Right hindlimb (tissue), 1 donor: Measurements from ENCODE around the gene TUBB1.
"Not testable (repeated sequence)": the region's sequence is repeated elsewhere in the genome, so short reads cannot be mapped to it uniquely, and the experiment has no call there.

ENCODE experiments used
- DNase-seq: peaks from one replicate; pipeline ENCODE4 v3.0.0-alpha.2; 2018

TUBB1 gene

DNA sequence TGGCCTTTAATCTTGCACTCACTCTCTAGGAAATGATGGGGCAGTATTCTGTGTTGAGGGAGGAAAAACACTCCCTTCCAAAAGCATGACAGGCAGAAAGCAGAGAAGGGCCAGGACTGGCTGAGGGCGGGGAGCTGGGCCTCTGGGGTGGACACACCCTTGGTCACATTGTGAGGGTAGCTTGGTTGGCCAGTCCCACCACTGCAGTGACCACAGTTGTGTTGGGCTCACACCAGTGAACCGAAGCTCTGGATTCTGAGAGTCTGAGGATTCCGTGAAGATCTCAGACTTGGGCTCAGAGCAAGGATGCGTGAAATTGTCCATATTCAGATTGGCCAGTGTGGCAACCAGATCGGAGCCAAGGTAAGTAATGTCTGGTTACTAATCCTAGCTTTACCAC, at the start of gene TUBB1:
TUBB1 (plus strand) TSS at position 213 of the 400 bp plus-strand sequence; CDS start at position 307, 94 bp downstream.
- DNase-seq: no peak

GRCh38 chr20:58969439-58969838, 49.8 kb upstream of the TUBB1 start:
- no peak for DNase-seq

DNA sequence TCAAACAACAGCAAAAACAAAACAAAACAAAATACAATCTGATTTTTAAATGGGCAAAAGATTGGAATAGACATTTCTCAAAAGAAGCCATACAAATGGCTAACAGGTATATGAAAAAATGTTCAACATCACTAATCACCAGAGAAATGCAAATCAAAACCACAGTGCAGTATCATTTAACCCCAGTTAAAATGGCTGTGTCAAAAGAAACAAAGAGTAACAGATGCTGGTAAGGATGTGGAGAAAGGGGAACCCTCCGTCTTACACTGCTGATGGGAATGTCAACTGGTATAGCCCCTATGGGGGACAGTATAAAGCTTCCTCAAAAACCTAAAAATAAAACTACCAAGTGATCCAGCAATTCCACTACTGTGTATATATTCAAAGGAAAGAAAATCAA, 49.1 kb upstream of the TUBB1 start:
- DNase-seq: no peak

GRCh38 chr20:58971429-58971828, 47.8 kb upstream of the TUBB1 start:
- no peak for DNase-seq

DNA sequence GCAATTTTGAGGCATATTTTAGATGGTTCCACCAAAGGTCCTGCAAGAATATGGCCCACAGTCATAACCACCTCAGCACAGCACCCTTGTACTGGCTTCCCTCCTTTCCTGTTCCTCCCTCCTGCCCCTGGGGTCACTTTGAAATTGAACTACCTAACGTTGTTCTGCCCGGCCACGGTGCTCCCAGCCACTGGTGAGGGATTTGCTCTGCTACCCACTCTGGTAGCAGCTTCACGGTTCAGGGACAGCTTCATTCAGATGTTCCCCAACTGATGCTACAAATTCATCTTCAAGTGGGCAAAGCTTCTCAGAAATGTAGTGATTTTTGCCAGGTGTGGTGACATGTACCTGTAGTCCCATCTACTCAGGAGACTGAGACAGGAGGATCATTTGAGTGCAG, 46.0 kb upstream of the TUBB1 start:
- no peak for DNase-seq

DNA sequence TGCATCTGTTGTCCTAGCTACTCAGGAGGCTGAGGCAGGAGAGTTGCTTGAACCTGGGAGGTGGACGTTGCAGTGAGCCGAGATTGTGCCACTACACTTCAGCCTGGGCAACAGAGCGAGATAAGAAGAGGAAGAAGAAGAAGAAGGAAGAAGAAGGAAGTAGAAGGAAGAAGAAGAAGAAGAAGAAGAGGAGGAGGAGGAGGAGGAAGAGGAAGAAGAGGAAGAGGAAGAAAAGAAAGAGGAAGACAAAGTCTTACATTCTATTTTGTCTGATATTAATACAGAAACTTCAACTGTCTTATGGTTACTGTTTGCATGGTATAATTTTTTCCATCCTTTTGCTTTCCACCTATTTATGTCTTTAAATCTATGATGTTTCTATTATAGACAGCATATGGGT, 45.4 kb upstream of the TUBB1 start:
- DNase-seq: no peak

GRCh38 chr20:58975353-58975752, 43.9 kb upstream of the TUBB1 start:
- DNase-seq: no peak

DNA sequence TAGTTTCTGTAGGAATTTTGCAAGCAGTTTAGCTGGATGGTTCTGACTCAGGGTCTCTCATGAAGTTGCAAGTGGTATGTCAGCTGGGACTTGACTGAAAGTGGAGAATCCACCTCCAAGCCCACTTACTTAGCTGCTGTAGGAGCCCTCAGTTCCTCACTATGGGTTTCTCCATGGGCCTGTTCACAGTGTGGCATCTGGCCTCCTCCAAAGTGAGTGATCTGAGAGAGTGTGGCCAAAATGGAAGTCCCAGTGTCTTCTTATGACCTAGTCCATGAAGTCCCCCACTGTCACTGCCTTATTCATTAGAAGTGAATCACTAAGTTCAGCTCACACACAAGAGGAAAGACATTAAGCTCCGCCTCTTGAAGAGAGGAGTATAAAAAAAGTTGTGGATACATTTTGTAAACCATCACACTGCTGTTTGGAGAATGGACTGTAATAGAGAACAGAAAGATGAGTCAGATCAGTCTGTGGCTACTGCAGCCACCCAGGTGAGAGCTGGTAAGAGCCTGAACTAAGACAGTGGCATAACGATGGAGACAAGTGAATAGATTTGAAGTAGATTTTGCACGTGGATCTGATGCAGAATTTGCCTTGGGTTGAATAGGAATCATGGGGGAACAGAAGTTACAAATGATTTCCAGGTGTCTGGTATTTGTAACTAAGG, 43.0 kb upstream of the TUBB1 start:
- DNase-seq: no peak

- DNase-seq: no peak
Measured at GRCh38 chr20:58978351-58979190, 40.7 kb upstream of the TUBB1 start.

- peak; percentile 93 for DNase-seq
Measured at GRCh38 chr20:58980711-58981627, 38.3 kb upstream of the TUBB1 start, which contains the start of gene NELFCD. Gene NELFCD, plus strand, starts transcription at chr20:58981256. Its CDS starts 54 bp downstream, at chr20:58981310.

DNA sequence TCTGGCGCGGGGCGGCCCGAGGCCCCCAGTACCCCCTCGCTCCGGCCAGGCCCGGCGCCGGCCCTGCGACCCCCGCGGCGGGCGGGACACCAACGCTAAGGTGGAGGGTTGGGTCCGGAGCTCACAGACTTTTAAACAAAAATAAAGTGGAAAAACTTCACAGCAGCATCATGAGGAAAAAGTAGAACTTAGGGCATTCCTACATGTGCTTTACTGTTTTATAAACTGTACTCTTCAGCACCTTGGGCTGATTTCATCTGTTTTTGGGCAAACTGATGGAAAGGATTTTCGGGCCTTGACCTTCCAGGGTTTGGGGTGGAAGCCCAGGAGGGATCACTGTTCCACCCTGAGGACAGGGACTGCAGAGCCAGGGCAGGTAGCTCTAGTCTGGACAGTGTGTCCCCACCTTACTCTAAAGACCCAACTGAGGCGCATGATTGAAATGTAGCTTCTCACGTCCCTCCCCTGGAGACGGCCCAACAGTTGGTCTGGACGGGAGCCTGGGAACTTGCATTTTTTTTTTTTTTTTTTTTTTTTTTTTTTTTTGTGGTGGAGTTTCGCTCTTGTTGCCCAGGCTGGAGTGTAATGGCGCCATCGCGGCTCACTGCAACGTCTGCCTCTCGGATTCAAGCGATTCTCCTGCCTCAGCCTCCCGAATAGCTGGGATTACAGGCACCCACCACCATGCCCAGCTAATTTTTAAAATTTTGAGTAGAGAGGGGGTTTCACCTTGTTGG, 37.4 kb upstream of the TUBB1 start:
- DNase-seq: no peak

- no peak for DNase-seq
Measured at GRCh38 chr20:58982406-58983114, 36.7 kb upstream of the TUBB1 start.

DNA sequence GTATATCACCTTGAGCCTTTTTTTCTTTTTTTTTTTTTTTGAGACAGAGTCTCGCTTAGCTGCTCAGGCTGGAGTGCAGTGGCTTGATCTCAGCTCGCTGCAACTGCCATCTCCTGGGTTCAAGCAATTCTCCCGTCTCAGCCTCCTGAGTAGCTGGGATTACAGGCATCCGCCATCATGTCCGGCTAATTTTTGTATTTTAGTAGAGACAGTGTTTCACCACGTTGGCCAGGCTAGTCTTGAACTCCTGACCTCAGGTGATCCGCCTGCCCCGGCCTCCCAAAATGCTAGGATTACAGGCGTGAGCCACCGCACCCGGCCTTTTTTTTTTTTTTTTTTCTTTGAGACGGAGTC, 36.1 kb upstream of the TUBB1 start:
- DNase-seq: not testable (repeated sequence)

- no peak for DNase-seq
Measured at GRCh38 chr20:58984691-58985090, 34.5 kb upstream of the TUBB1 start.

- DNase-seq: no peak
Measured at GRCh38 chr20:58985656-58986055, 33.6 kb upstream of the TUBB1 start.

- DNase-seq: no peak
Measured at GRCh38 chr20:58986286-58986967, 32.8 kb upstream of the TUBB1 start.

DNA sequence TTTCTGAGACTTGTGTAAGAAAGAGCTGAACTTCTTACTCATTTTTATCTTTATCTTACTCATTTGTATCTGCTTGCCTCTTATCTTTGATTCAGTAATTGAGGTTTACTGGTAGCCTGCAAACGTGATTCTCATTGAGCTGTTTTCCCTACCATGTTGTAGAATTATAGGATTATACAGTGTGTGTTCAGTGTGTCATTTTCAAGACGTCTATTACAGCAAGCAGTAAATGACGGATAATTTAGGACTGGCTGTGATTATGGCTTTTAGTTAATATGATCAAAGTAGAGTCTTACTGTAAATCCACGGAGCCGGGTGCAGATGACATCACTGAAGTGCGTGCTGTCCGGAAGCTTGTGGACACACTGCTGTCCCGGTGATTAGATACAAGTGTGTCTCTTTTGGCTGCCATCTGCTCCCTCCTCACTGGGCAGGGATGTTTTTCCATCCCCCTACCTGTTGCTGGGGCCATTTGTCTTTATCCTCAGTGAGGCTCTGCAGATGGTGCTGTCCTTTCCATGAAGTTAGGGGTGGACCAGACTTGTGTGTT, 32.2 kb upstream of the TUBB1 start:
- DNase-seq: no peak

- DNase-seq: no peak
Measured at GRCh38 chr20:58987790-58988564, 31.3 kb upstream of the TUBB1 start.

DNA sequence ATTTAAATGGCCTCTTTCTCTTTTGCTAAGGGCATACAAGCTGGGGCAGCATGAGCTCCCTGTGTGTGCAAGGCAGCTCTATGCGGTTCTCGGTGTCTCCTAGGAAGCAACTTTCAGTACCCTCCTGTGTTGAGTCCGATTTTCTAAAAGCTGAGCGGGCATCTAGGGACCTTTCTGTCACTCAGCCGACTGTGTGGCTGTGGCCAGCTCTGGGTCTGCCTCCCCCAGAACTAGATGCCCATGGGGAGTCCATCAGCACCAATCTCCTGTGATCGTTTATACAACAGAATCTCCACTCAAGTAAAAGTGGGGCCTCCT, 30.7 kb upstream of the TUBB1 start:
- DNase-seq: no peak

DNA sequence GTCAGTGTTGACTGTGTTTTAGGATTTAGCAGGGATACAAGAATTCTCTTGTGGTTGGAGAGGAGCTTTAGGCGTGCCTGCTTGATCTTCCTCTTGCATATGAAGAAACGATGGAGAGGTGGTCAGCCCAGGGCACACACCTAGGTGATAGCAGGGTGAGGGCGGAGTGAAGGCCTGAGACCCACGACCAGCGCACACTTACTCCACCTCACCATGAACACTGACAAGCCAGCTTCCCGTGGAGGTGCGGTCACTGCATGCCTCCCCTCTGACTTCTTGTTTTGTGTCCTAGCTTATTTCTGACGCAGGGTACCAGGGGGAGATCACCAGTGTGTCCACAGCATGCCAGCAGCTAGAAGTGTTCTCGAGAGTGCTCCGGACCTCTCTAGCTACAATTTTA, 30.0 kb upstream of the TUBB1 start:
- no peak for DNase-seq
